IPS-18c (cell line): ENCODE results near the gene TCF7L1.

ENCODE experiments used
- H3K4me3 ChIP-seq: 2 replicates; pipeline ENCODE4 v1.7.0; 2013; ENCODE audit warnings: low read depth, mild to moderate bottlenecking, low read length, moderate library complexity; ENCODE audit not compliant: insufficient read depth
- H3K9me3 ChIP-seq: one replicate; pipeline ENCODE4 v1.6.1; 2013; ENCODE audit warnings: mild to moderate bottlenecking, low read length, moderate library complexity; ENCODE audit not compliant: control insufficient read depth, insufficient read depth

Gene TCF7L1

GRCh38 chr2:85273738-85274731, 140.8 kb downstream of the TCF7L1 start:
- no peaks in the 10 kb centered on the region for H3K9me3 ChIP-seq
- no peak overlapping the region for H3K4me3 ChIP-seq

GRCh38 chr2:85275984-85276540, 142.9 kb downstream of the TCF7L1 start:
- H3K9me3 ChIP-seq, result no peaks in the 10 kb centered on the region
- no peak overlapping the region for H3K4me3 ChIP-seq

GRCh38 chr2:85276571-85277118, 143.5 kb downstream of the TCF7L1 start:
- H3K4me3 ChIP-seq, result no peak overlapping the region
- H3K9me3 ChIP-seq, result no peaks in the 10 kb centered on the region

- no peak overlapping the region for H3K4me3 ChIP-seq
- H3K9me3 ChIP-seq, result no peaks in the 10 kb centered on the region
These were observed 144.4 kb downstream of the TCF7L1 start for GRCh38 chr2:85277416-85278158.

GRCh38 chr2:85278361-85278760, 145.2 kb downstream of the TCF7L1 start:
- Histone ChIP-seq H3K4me3 (no peak overlapping the region), H3K9me3 (no peaks in the 10 kb centered on the region)

GRCh38 chr2:85281553-85281952, 148.4 kb downstream of the TCF7L1 start:
- no peaks in the 10 kb centered on the region for H3K9me3 ChIP-seq
- H3K4me3 ChIP-seq, result no peak overlapping the region

- H3K4me3 ChIP-seq, result no peak overlapping the region
- H3K9me3 ChIP-seq, result no peaks in the 10 kb centered on the region
These were observed 149.7 kb downstream of the TCF7L1 start for GRCh38 chr2:85282914-85283313.

GRCh38 chr2:85283641-85284040, 150.4 kb downstream of the TCF7L1 start:
- no peaks in the 10 kb centered on the region for H3K9me3 ChIP-seq
- no peak overlapping the region for H3K4me3 ChIP-seq

- Histone ChIP-seq H3K9me3 (no peaks in the 10 kb centered on the region), H3K4me3 (no peak overlapping the region)
These were observed 153.7 kb downstream of the TCF7L1 start for GRCh38 chr2:85286918-85287317.

- no peaks in the 10 kb centered on the region for H3K9me3 ChIP-seq
- no peak overlapping the region for H3K4me3 ChIP-seq
These were observed 154.5 kb downstream of the TCF7L1 start for GRCh38 chr2:85287721-85288120.

- Histone ChIP-seq H3K9me3 (no peaks in the 10 kb centered on the region), H3K4me3 (no peak overlapping the region)
These were observed 155.1 kb downstream of the TCF7L1 start for GRCh38 chr2:85288244-85288725.

- no peaks in the 10 kb centered on the region for H3K9me3 ChIP-seq
- H3K4me3 ChIP-seq, result no peak overlapping the region
These were observed 158.3 kb downstream of the TCF7L1 start for GRCh38 chr2:85291425-85292023.

- H3K4me3 ChIP-seq, result no peak overlapping the region
- peaks cover 2% of the 10 kb centered on the region for H3K9me3 ChIP-seq
These were observed 168.9 kb downstream of the TCF7L1 start for GRCh38 chr2:85302121-85302520.

- H3K4me3 ChIP-seq, result no peak overlapping the region
These were observed 170.8 kb downstream of the TCF7L1 start for GRCh38 chr2:85303780-85304531.

GRCh38 chr2:85307527-85307897, 174.3 kb downstream of the TCF7L1 start:
- peaks cover 4% of the 10 kb centered on the region for H3K9me3 ChIP-seq
- H3K4me3 ChIP-seq, result no peak overlapping the region

More at GRCh38 chr2:85303780-85304531, 170.8 kb downstream of the TCF7L1 start:
- H3K9me3 ChIP-seq, result peaks cover 4% of the 10 kb centered on the region

- H3K9me3 ChIP-seq, result peaks cover 4% of the 10 kb centered on the region
- H3K4me3 ChIP-seq, result no peak overlapping the region
These were observed 175.0 kb downstream of the TCF7L1 start for GRCh38 chr2:85308201-85308600.
